Keratinocyte (primary cell): ENCODE results near the gene SYTL2. TPM values are rescaled to one million over a fixed set of nuclear protein-coding genes. Genes with fewer than 3 reads are reported as not detected.

Experiments used
- DNase-seq: peaks from one replicate; pipeline ENCODE4 v3.0.0-alpha.2; 2011; ENCODE audit warnings: low read depth, missing footprints, low spot score
- FAIRE-seq: peaks from 2 replicates; lab custom pipeline; 2011; peaks lifted over from hg19 to GRCh38; lab: Jason Lieb, UNC
- H2AFZ ChIP-seq: 2 replicates; pipeline ENCODE4 v1.6.0; 2012; ENCODE audit warnings: low read length, control low read depth, inconsistent platforms; ENCODE audit not compliant: control insufficient read depth
- H3K27ac ChIP-seq: 2 replicates; pipeline ENCODE4 v1.5.1; 2011; ENCODE audit warnings: low read length; ENCODE audit not compliant: control insufficient read depth, insufficient read depth
- H3K27me3 ChIP-seq: 3 replicates; pipeline ENCODE4 v1.6.0; 2011; ENCODE audit warnings: low read length; ENCODE audit not compliant: control insufficient read depth, insufficient read depth; ENCODE audit errors: extremely low read depth
- H3K36me3 ChIP-seq, 2 experiments: 2 replicates in 1 of 2; 3 replicates in 1 of 2; pipeline ENCODE4 v1.5.1; 2011; ENCODE audit warnings: low read length in 2 of 2, mild to moderate bottlenecking in 1 of 2; ENCODE audit not compliant: control insufficient read depth in 2 of 2, insufficient read depth in 2 of 2; ENCODE audit errors: extremely low read depth in 1 of 2
- H3K4me1 ChIP-seq: 3 replicates; pipeline ENCODE4 v1.5.1; 2011; ENCODE audit warnings: low read length; ENCODE audit not compliant: control insufficient read depth, insufficient read depth; ENCODE audit errors: extremely low read depth
- H3K4me2 ChIP-seq: 3 replicates; pipeline ENCODE4 v1.6.0; 2011; ENCODE audit warnings: low read depth, low read length; ENCODE audit not compliant: control insufficient read depth, insufficient read depth; ENCODE audit errors: extremely low read depth
- H3K4me3 ChIP-seq, 3 experiments: fragments of 200-600 bp in 1 of 3; sonication (generic) in 1 of 3; 2 replicates in 2 of 3; 3 replicates in 1 of 3; pipeline ENCODE4 v1.5.1; 2011 to 2016; ENCODE audit warnings: low read length in 3 of 3, mild to moderate bottlenecking in 3 of 3, control low read depth in 2 of 3, inconsistent platforms in 1 of 3, low read depth in 1 of 3, mixed read lengths in 1 of 3, mixed run types in 1 of 3, moderate library complexity in 1 of 3; ENCODE audit not compliant: control insufficient read depth in 2 of 3, insufficient read depth in 2 of 3; ENCODE audit errors: extremely low read depth in 1 of 3
- H3K79me2 ChIP-seq: 2 replicates; pipeline ENCODE4 v1.6.0; 2012; ENCODE audit warnings: low read length; ENCODE audit not compliant: control insufficient read depth, insufficient read depth
- H3K9ac ChIP-seq: 3 replicates; pipeline ENCODE4 v1.6.0; 2011; ENCODE audit warnings: low read length; ENCODE audit not compliant: control insufficient read depth, insufficient read depth; ENCODE audit errors: extremely low read depth
- H3K9me1 ChIP-seq: 3 replicates; pipeline ENCODE4 v1.6.0; 2011; ENCODE audit warnings: low read length; ENCODE audit not compliant: control insufficient read depth, insufficient read depth; ENCODE audit errors: extremely low read depth
- H3K9me3 ChIP-seq: 2 replicates; pipeline ENCODE4 v1.5.1; 2012; ENCODE audit warnings: low read depth, low read length; ENCODE audit not compliant: control insufficient read depth
- H4K20me1 ChIP-seq: 3 replicates; pipeline ENCODE4 v1.6.0; 2011; ENCODE audit warnings: low read length; ENCODE audit not compliant: control insufficient read depth, insufficient read depth; ENCODE audit errors: extremely low read depth
- EZH2 ChIP-seq: IDR thresholded peaks from one replicate; pipeline ENCODE4 v1.6.1; 2012; ENCODE audit warnings: inconsistent platforms, mild to moderate bottlenecking, low read length, moderate library complexity
- dilution Hi-C: fragments of 300-500 bp; cut with MboI; formaldehyde crosslinking; loops from one replicate; pipeline ENCODE4 v1.7.0; 2020; ENCODE audit warnings: low sequenced_read_pairs; ENCODE audit not compliant: extremely low pct_ligation_motif_present
- polyA plus RNA-seq, 5 experiments: library from polyadenylated mRNA; depleted of rRNA in 3 of 5; stranded (reverse) in 3 of 5; stranded (forward) in 1 of 5; unstranded in 1 of 5; fragments of >200 nt; gene quantifications; 1 replicate in 1 of 5; 2 replicates in 3 of 5; 3 replicates in 1 of 5; pipeline versions ENCODE4 v1.2.1 to v1.2.3, GENCODE V29; 2011 to 2012; ENCODE audit warnings: missing spikeins in 2 of 5, low read depth in 1 of 5, low replicate concordance in 1 of 5
- TF ChIP-seq, protein P1 (sequence below), 3 experiments: IDR thresholded peaks in 1 of 3; conservative IDR thresholded peaks in 1 of 3; optimal IDR thresholded peaks in 1 of 3; 2 replicates in 2 of 3; 3 replicates in 1 of 3; pipeline versions ENCODE3 to v1.5.1; 2011; ENCODE audit warnings: low read length in 3 of 3, mild to moderate bottlenecking in 3 of 3, moderate library complexity in 2 of 3, control low read depth in 1 of 3, inconsistent platforms in 1 of 3; ENCODE audit not compliant: insufficient read depth in 2 of 3; ENCODE audit errors: extremely low read depth in 1 of 3

SYTL2 gene
- polyA plus RNA-seq, 1 donor (not counting 4 experiments of a cell fraction or from before 2014, with no cell fraction given) = 3.1 TPM

DNA sequence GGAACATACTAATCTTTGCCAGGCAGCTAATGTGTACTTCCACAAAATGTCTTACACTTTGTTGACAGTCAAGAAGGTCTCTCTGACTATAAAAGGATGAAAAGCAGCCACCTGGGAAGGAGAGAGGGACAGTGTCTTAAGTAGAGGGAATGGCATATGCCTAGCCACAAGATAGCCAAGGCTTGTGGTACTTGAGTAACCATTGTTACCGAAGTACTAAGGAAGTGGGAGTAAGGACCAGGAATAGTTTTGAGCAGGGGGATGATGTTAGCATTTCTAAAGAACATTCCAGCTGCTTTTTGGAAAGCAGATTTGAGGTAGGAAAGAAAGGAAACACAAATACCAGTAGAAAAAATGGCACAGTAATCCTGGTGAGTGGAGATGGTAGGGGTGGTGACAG, 159.8 kb downstream of the SYTL2 start:
- H3K9me3 ChIP-seq = no peaks in the 10 kb centered on the region
- H3K36me3 ChIP-seq = peaks cover 1 to 7% of the 10 kb centered on the region in 2 experiments
- no peak overlapping the region for H3K9ac ChIP-seq
- H3K79me2 ChIP-seq = peaks cover 18% of the 10 kb centered on the region
- no peaks in the 10 kb centered on the region for H4K20me1 ChIP-seq
- no peak for FAIRE-seq
- no peak overlapping the region for H3K4me3 ChIP-seq
- no peaks in the 10 kb centered on the region for H3K27me3 ChIP-seq
- H2AFZ ChIP-seq = no peak overlapping the region
- DNase-seq = no peak
- H3K4me1 ChIP-seq = no peaks in the 10 kb centered on the region
- dilution Hi-C loops = no loop called here
- TF ChIP-seq, protein P1, sequence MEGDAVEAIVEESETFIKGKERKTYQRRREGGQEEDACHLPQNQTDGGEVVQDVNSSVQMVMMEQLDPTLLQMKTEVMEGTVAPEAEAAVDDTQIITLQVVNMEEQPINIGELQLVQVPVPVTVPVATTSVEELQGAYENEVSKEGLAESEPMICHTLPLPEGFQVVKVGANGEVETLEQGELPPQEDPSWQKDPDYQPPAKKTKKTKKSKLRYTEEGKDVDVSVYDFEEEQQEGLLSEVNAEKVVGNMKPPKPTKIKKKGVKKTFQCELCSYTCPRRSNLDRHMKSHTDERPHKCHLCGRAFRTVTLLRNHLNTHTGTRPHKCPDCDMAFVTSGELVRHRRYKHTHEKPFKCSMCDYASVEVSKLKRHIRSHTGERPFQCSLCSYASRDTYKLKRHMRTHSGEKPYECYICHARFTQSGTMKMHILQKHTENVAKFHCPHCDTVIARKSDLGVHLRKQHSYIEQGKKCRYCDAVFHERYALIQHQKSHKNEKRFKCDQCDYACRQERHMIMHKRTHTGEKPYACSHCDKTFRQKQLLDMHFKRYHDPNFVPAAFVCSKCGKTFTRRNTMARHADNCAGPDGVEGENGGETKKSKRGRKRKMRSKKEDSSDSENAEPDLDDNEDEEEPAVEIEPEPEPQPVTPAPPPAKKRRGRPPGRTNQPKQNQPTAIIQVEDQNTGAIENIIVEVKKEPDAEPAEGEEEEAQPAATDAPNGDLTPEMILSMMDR (optimal IDR thresholded peaks at IDR 0.05 in 1 of 3, IDR thresholded peaks at IDR 0.05 in 1 of 3, conservative IDR thresholded peaks at IDR 0.05 in 1 of 3; ENCODE audit: extremely low read depth in 1 of 3, insufficient read depth in 2 of 3, low read length in 3 of 3) = no peak
- no peak for TF ChIP-seq EZH2
- H3K9me1 ChIP-seq = no peaks in the 10 kb centered on the region
- H3K4me2 ChIP-seq = no peak overlapping the region
- no peak overlapping the region for H3K27ac ChIP-seq

- TF ChIP-seq EZH2 = no peak
- TF ChIP-seq, protein P1 (optimal IDR thresholded peaks at IDR 0.05 in 1 of 3, IDR thresholded peaks at IDR 0.05 in 1 of 3, conservative IDR thresholded peaks at IDR 0.05 in 1 of 3; ENCODE audit: extremely low read depth in 1 of 3, insufficient read depth in 2 of 3, low read length in 3 of 3) = no peak
- Histone ChIP-seq H3K9me1 (no peaks in the 10 kb centered on the region), H3K4me1 (no peaks in the 10 kb centered on the region), H3K27me3 (no peaks in the 10 kb centered on the region), H3K4me2 (peak within 1 kb of the TSS; percentile 90), H3K79me2 (peaks cover 17% of the 10 kb centered on the region), H3K9ac (peak within 1 kb of the TSS; percentile 91), H4K20me1 (no peaks in the 10 kb centered on the region), H3K36me3 (peaks cover 1 to 3% of the 10 kb centered on the region in 2 experiments), H3K9me3 (no peaks in the 10 kb centered on the region), H3K4me3 (peak within 1 kb of the TSS; percentile 55 to 94 (median 94)), H2AFZ (peak within 1 kb of the TSS; percentile 98), H3K27ac (peak within 1 kb of the TSS; percentile 85)
- DNase-seq (no peak), FAIRE-seq (no peak)
- dilution Hi-C loops = no loop called here
Observed at GRCh38 chr11:85647604-85648299, 163.2 kb downstream of the SYTL2 start, which contains the start of gene TMEM126A. TSS of gene TMEM126A (plus strand) at chr11:85647967. CDS start at chr11:85650256, 2,289 bp downstream.
